ENCODE data around the gene FAM110D. TPM values are rescaled to one million over a fixed set of nuclear protein-coding genes. Genes with fewer than 3 reads are reported as not detected.
A peak's percentile ranks its signal among the peaks of the same experiment; 100 is the strongest.

FAM110D gene
- total and polyA plus RNA-seq, 2 of the 8 experiments (the other 6 are each of a cell fraction or from before 2014, with no cell fraction given) = 0.21 to 0.48 TPM

GRCh38 chr1:26191739-26192138 lies 32.9 kb downstream of the FAM110D start:
- no peak overlapping the region for H2BK120ac ChIP-seq (replicated peaks; ENCODE audit: low read depth, low read length)

More at GRCh38 chr1:26191739-26192138, 32.9 kb downstream of the FAM110D start:
- Histone ChIP-seq H3K4me2 (ENCODE audit: insufficient read depth in 1 of 2, low read depth in 2 of 2, low read length in 2 of 2) (no peak overlapping the region), H4K8ac (ENCODE audit: extremely low read depth, insufficient read depth, low read length) (no peak overlapping the region), H4K20me1 (replicated peaks in 1 of 2; ENCODE audit: control insufficient read depth in 1 of 2, insufficient read depth in 2 of 2, low read length in 2 of 2) (no peaks in the 10 kb centered on the region), H3K23me2 (ENCODE audit: low read depth, low read length) (no peaks in the 10 kb centered on the region; the same call in 1 of the 2 replicates), H3K9ac (replicated peaks in 1 of 4; ENCODE audit: extremely low read depth in 1 of 4, low read depth in 3 of 4, low read length in 3 of 4) (no peak overlapping the region), H3K18ac (ENCODE audit: extremely low read depth, low read length) (no peak overlapping the region), H3K4me3 (ENCODE audit: extremely low read depth in 1 of 4, insufficient read depth in 2 of 4, low read depth in 3 of 4, low read length in 4 of 4) (no peak overlapping the region), H3K9me3 (ENCODE audit: insufficient read depth in 2 of 2, low read depth in 1 of 2, low read length in 1 of 2) (no peaks in the 10 kb centered on the region), H3K36me3 (ENCODE audit: control insufficient read depth in 2 of 4, insufficient read depth in 4 of 4, low read length in 3 of 4) (0 out of 8 replicates have a peak, but pooled peaks cover 0 to 6% (median 0%) of the 10 kb centered on the region in 4 experiments), H3K79me2 (ENCODE audit: control insufficient read depth in 1 of 2, insufficient read depth in 2 of 2, low read length in 2 of 2) (no peaks in the 10 kb centered on the region), H4K91ac (replicated peaks; ENCODE audit: insufficient read length, low read length) (no peak overlapping the region), H2AK5ac (ENCODE audit: low read depth, low read length) (no peak overlapping the region), H2BK5ac (ENCODE audit: low read depth, low read length) (0 out of 2 replicates have a peak overlapping the region, but pooled peaks have one; percentile 18), H3K27me3 (replicated peaks in 1 of 4; ENCODE audit: control insufficient read depth in 3 of 4, extremely low read depth in 1 of 4, insufficient read depth in 3 of 4, low read length in 3 of 4) (no peaks in the 10 kb centered on the region), H2BK12ac (ENCODE audit: low read depth, low read length) (no peak overlapping the region), H3K56ac (replicated peaks; ENCODE audit: insufficient read length, low read depth, low read length) (no peak overlapping the region), H3K14ac (ENCODE audit: insufficient read length) (no peak overlapping the region), H2BK15ac (ENCODE audit: low read length) (no peak overlapping the region; the same call in 1 of the 2 replicates), H4K5ac (ENCODE audit: insufficient read length, low read depth, low read length) (no peak overlapping the region), H3K23ac (ENCODE audit: insufficient read length) (no peak overlapping the region), H2AFZ (ENCODE audit: low read length) (no peak overlapping the region), H3K4me1 (replicated peaks in 1 of 4; ENCODE audit: control insufficient read depth in 3 of 4, insufficient read depth in 4 of 4, low read length in 3 of 4) (peaks cover 0 to 7% (median 2%) of the 10 kb centered on the region in 4 experiments; a peak in 3 of 7 replicates), H3K4ac (replicated peaks; ENCODE audit: insufficient read length, low read depth, low read length) (peak overlapping the region; percentile 44), H3K27ac (ENCODE audit: low read depth, low read length) (no peak overlapping the region), H2BK20ac (ENCODE audit: low read length) (no peak overlapping the region), H3K79me1 (ENCODE audit: low read depth, low read length) (no peaks in the 10 kb centered on the region)
- ChIA-PET CTCF (ENCODE audit: partially characterized antibody) (interaction anchor here (0.6 to 12.6 kb wide), 9 partner anchors 12 to 345 kb away, joined by 3 to 159 read pairs (median 9); partner anchors contain the start of genes C1orf232, CEP85, CNKSR1 and ZNF593), POLR2A (ENCODE audit: partially characterized antibody) (interaction anchor here (0.6 to 3.2 kb wide), 3 partner anchors 13 to 88 kb away, joined by 3 to 22 read pairs (median 4); partner anchors contain the start of genes CEP85, CNKSR1 and SH3BGRL3)
- DNase-seq (ENCODE audit: low read depth in 1 of 2, low spot score in 2 of 2) (no peak), FAIRE-seq (no peak)
- no peak for TF ChIP-seq RNF2 (IDR thresholded peaks at IDR 0.05; ENCODE audit: borderline replicate concordance, low read depth, low read length, missing control alignments, poor library complexity, severe bottlenecking)
- no peak for TF ChIP-seq BRCA1 (IDR thresholded peaks at IDR 0.05; ENCODE audit: low read depth, low read length)
- no peak for TF ChIP-seq POLR2A (IDR thresholded peaks at IDR 0.05; ENCODE audit: control extremely low read depth in 1 of 2, low read depth in 2 of 2, low read length in 2 of 2)
- TF ChIP-seq KDM4A (IDR thresholded peaks at IDR 0.05; ENCODE audit: low read depth, low read length, severe bottlenecking) = no peak
- 82% methylated on average over 3 of the region's 3 CpGs; no CpG with 5 or more reads in 1 of the 2 experiments for WGBS, 2 experiments (ENCODE audit: extremely low coverage in 1 of 2, insufficient coverage in 1 of 2, insufficient read length in 1 of 2, insufficient replicate concordance in 2 of 2, low coverage in 1 of 2, low lambda C conversion rate in 2 of 2, missing lambda C conversion rate in 1 of 2)
